ENCODE results near the gene PEX14.

PEX14 gene

GRCh38 chr1:10649517-10650201, 174.9 kb downstream of the PEX14 start:
- DNase-seq: no peak
- H3K27me3 ChIP-seq (replicated peaks; ENCODE audit: control insufficient read depth, insufficient read depth, low read length, poor library complexity, severe bottlenecking): no peaks in the 10 kb centered on the region
- no peaks in the 10 kb centered on the region for H3K9me3 ChIP-seq (ENCODE audit: control insufficient read depth, low read length)
- no peak overlapping the region for H3K4me3 ChIP-seq (ENCODE audit: insufficient read depth, low read depth, low read length, poor library complexity, severe bottlenecking)
- H3K4me1 ChIP-seq (ENCODE audit: control insufficient read depth, insufficient read depth, low read length, poor library complexity, severe bottlenecking): no peaks in the 10 kb centered on the region
- no peaks in the 10 kb centered on the region for H3K36me3 ChIP-seq (ENCODE audit: control insufficient read depth, insufficient read depth, low read length)
- no peak overlapping the region for H3K27ac ChIP-seq (ENCODE audit: insufficient read depth, low read length, poor library complexity, severe bottlenecking)

GRCh38 chr1:10650556-10651388, 176.0 kb downstream of the PEX14 start:
- Histone ChIP-seq H3K4me3 (ENCODE audit: insufficient read depth, low read depth, low read length, poor library complexity, severe bottlenecking) (no peak overlapping the region), H3K36me3 (ENCODE audit: control insufficient read depth, insufficient read depth, low read length) (no peaks in the 10 kb centered on the region), H3K27ac (ENCODE audit: insufficient read depth, low read length, poor library complexity, severe bottlenecking) (no peak overlapping the region), H3K27me3 (replicated peaks; ENCODE audit: control insufficient read depth, insufficient read depth, low read length, poor library complexity, severe bottlenecking) (no peaks in the 10 kb centered on the region), H3K9me3 (ENCODE audit: control insufficient read depth, low read length) (no peaks in the 10 kb centered on the region), H3K4me1 (ENCODE audit: control insufficient read depth, insufficient read depth, low read length, poor library complexity, severe bottlenecking) (no peaks in the 10 kb centered on the region)
- DNase-seq: no peak

- Histone ChIP-seq H3K36me3 (ENCODE audit: control insufficient read depth, insufficient read depth, low read length) (no peaks in the 10 kb centered on the region), H3K4me1 (ENCODE audit: control insufficient read depth, insufficient read depth, low read length, poor library complexity, severe bottlenecking) (no peaks in the 10 kb centered on the region), H3K4me3 (ENCODE audit: insufficient read depth, low read depth, low read length, poor library complexity, severe bottlenecking) (no peak overlapping the region), H3K9me3 (ENCODE audit: control insufficient read depth, low read length) (no peaks in the 10 kb centered on the region), H3K27ac (ENCODE audit: insufficient read depth, low read length, poor library complexity, severe bottlenecking) (no peak overlapping the region), H3K27me3 (replicated peaks; ENCODE audit: control insufficient read depth, insufficient read depth, low read length, poor library complexity, severe bottlenecking) (no peaks in the 10 kb centered on the region)
- no peak for DNase-seq
These were observed 176.6 kb downstream of the PEX14 start for GRCh38 chr1:10651389-10651766.

- Histone ChIP-seq H3K9me3 (ENCODE audit: control insufficient read depth, low read length) (no peaks in the 10 kb centered on the region), H3K27me3 (replicated peaks; ENCODE audit: control insufficient read depth, insufficient read depth, low read length, poor library complexity, severe bottlenecking) (no peaks in the 10 kb centered on the region), H3K4me3 (ENCODE audit: insufficient read depth, low read depth, low read length, poor library complexity, severe bottlenecking) (no peak overlapping the region), H3K36me3 (ENCODE audit: control insufficient read depth, insufficient read depth, low read length) (no peaks in the 10 kb centered on the region), H3K27ac (ENCODE audit: insufficient read depth, low read length, poor library complexity, severe bottlenecking) (no peak overlapping the region), H3K4me1 (ENCODE audit: control insufficient read depth, insufficient read depth, low read length, poor library complexity, severe bottlenecking) (no peaks in the 10 kb centered on the region)
- DNase-seq: no peak
These were observed 177.0 kb downstream of the PEX14 start for GRCh38 chr1:10651793-10652192.

GRCh38 chr1:10652626-10653025, 177.9 kb downstream of the PEX14 start:
- Histone ChIP-seq H3K4me1 (ENCODE audit: control insufficient read depth, insufficient read depth, low read length, poor library complexity, severe bottlenecking) (no peaks in the 10 kb centered on the region), H3K27ac (ENCODE audit: insufficient read depth, low read length, poor library complexity, severe bottlenecking) (no peak overlapping the region), H3K4me3 (ENCODE audit: insufficient read depth, low read depth, low read length, poor library complexity, severe bottlenecking) (no peak overlapping the region), H3K27me3 (replicated peaks; ENCODE audit: control insufficient read depth, insufficient read depth, low read length, poor library complexity, severe bottlenecking) (no peaks in the 10 kb centered on the region), H3K36me3 (ENCODE audit: control insufficient read depth, insufficient read depth, low read length) (no peaks in the 10 kb centered on the region), H3K9me3 (ENCODE audit: control insufficient read depth, low read length) (no peaks in the 10 kb centered on the region)
- no peak for DNase-seq

GRCh38 chr1:10653370-10654125, 178.8 kb downstream of the PEX14 start:
- H3K36me3 ChIP-seq (ENCODE audit: control insufficient read depth, insufficient read depth, low read length): no peaks in the 10 kb centered on the region
- no peaks in the 10 kb centered on the region for H3K9me3 ChIP-seq (ENCODE audit: control insufficient read depth, low read length)
- H3K27ac ChIP-seq (ENCODE audit: insufficient read depth, low read length, poor library complexity, severe bottlenecking): no peak overlapping the region
- no peaks in the 10 kb centered on the region for H3K4me1 ChIP-seq (ENCODE audit: control insufficient read depth, insufficient read depth, low read length, poor library complexity, severe bottlenecking)
- H3K4me3 ChIP-seq (ENCODE audit: insufficient read depth, low read depth, low read length, poor library complexity, severe bottlenecking): no peak overlapping the region
- no peaks in the 10 kb centered on the region for H3K27me3 ChIP-seq (replicated peaks; ENCODE audit: control insufficient read depth, insufficient read depth, low read length, poor library complexity, severe bottlenecking)
- DNase-seq: no peak

- H3K4me1 ChIP-seq (ENCODE audit: control insufficient read depth, insufficient read depth, low read length, poor library complexity, severe bottlenecking): no peaks in the 10 kb centered on the region
- DNase-seq: no peak
- no peak overlapping the region for H3K4me3 ChIP-seq (ENCODE audit: insufficient read depth, low read depth, low read length, poor library complexity, severe bottlenecking)
- H3K27ac ChIP-seq (ENCODE audit: insufficient read depth, low read length, poor library complexity, severe bottlenecking): no peak overlapping the region
- no peaks in the 10 kb centered on the region for H3K27me3 ChIP-seq (replicated peaks; ENCODE audit: control insufficient read depth, insufficient read depth, low read length, poor library complexity, severe bottlenecking)
- H3K36me3 ChIP-seq (ENCODE audit: control insufficient read depth, insufficient read depth, low read length): peaks cover under 1% of the 10 kb centered on the region
- H3K9me3 ChIP-seq (ENCODE audit: control insufficient read depth, low read length): no peaks in the 10 kb centered on the region
These were observed 180.3 kb downstream of the PEX14 start for GRCh38 chr1:10655002-10655401.

- H3K9me3 ChIP-seq (ENCODE audit: control insufficient read depth, low read length): no peaks in the 10 kb centered on the region
- H3K27ac ChIP-seq (ENCODE audit: insufficient read depth, low read length, poor library complexity, severe bottlenecking): no peak overlapping the region
- no peak for DNase-seq
- H3K27me3 ChIP-seq (replicated peaks; ENCODE audit: control insufficient read depth, insufficient read depth, low read length, poor library complexity, severe bottlenecking): no peaks in the 10 kb centered on the region
- H3K36me3 ChIP-seq (ENCODE audit: control insufficient read depth, insufficient read depth, low read length): peaks cover 3% of the 10 kb centered on the region
- H3K4me3 ChIP-seq (ENCODE audit: insufficient read depth, low read depth, low read length, poor library complexity, severe bottlenecking): no peak overlapping the region
- H3K4me1 ChIP-seq (ENCODE audit: control insufficient read depth, insufficient read depth, low read length, poor library complexity, severe bottlenecking): no peaks in the 10 kb centered on the region
These were observed 181.7 kb downstream of the PEX14 start for GRCh38 chr1:10656431-10656830.

GRCh38 chr1:10657088-10657847, 182.5 kb downstream of the PEX14 start:
- Histone ChIP-seq H3K9me3 (ENCODE audit: control insufficient read depth, low read length) (no peaks in the 10 kb centered on the region), H3K4me3 (ENCODE audit: insufficient read depth, low read depth, low read length, poor library complexity, severe bottlenecking) (no peak overlapping the region), H3K27me3 (replicated peaks; ENCODE audit: control insufficient read depth, insufficient read depth, low read length, poor library complexity, severe bottlenecking) (no peaks in the 10 kb centered on the region), H3K36me3 (ENCODE audit: control insufficient read depth, insufficient read depth, low read length) (peaks cover 3% of the 10 kb centered on the region), H3K4me1 (ENCODE audit: control insufficient read depth, insufficient read depth, low read length, poor library complexity, severe bottlenecking) (no peaks in the 10 kb centered on the region), H3K27ac (ENCODE audit: insufficient read depth, low read length, poor library complexity, severe bottlenecking) (no peak overlapping the region)
- DNase-seq: no peak

All from effector memory CD4-positive, alpha-beta T cell (primary cell).